H1 (cell line): Measurements from ENCODE around the gene SPON2. TPM values are rescaled to one million over a fixed set of nuclear protein-coding genes. Genes with fewer than 3 reads are reported as not detected.

Experiments used
- CTCF ChIA-PET: fragments of 300-600 bp; sonication (Branson Sonifier 250); formaldehyde crosslinking; loops from one replicate; lab custom pipeline; 2021; ENCODE audit not compliant: partially characterized antibody; lab: Charles Lee
- POLR2A ChIA-PET: fragments of 300-600 bp; sonication (Branson Sonifier 250); formaldehyde crosslinking; loops from one replicate; lab custom pipeline; 2021; ENCODE audit warnings: inconsistent platforms; ENCODE audit not compliant: partially characterized antibody; lab: Charles Lee
- DNase-seq, 2 experiments: peaks; one replicate each; pipeline versions ENCODE4 v3.0.0 to v3.0.0-alpha.2; 2010 to 2022; ENCODE audit warnings: low spot score in 2 of 2, low read depth in 1 of 2, mixed read lengths in 1 of 2
- FAIRE-seq: peaks from 2 replicates; lab custom pipeline; 2011; peaks lifted over from hg19 to GRCh38; lab: Jason Lieb, UNC
- H2AFZ ChIP-seq: 2 replicates; pipeline ENCODE4 v1.8.1; 2012; ENCODE audit warnings: low read length, inconsistent platforms
- H2AK5ac ChIP-seq: 2 replicates; pipeline ENCODE4 v1.6.1; 2013; ENCODE audit warnings: low read depth, low read length
- H2BK120ac ChIP-seq: replicated peaks from 2 replicates; pipeline ENCODE3; 2013; ENCODE audit warnings: low read depth, low read length, inconsistent platforms
- H2BK12ac ChIP-seq: 2 replicates; pipeline ENCODE4 v1.6.1; 2013; ENCODE audit warnings: low read depth, low read length
- H2BK15ac ChIP-seq: 2 replicates; pipeline ENCODE4 v1.6.1; 2013; ENCODE audit warnings: low read length
- H2BK20ac ChIP-seq: 2 replicates; pipeline ENCODE4 v1.6.1; 2013; ENCODE audit warnings: low read length
- H2BK5ac ChIP-seq: 2 replicates; pipeline ENCODE4 v1.6.1; 2013; ENCODE audit warnings: low read depth, low read length
- H3K14ac ChIP-seq: 2 replicates; pipeline ENCODE4 v1.6.1; 2013; ENCODE audit warnings: inconsistent platforms; ENCODE audit not compliant: insufficient read length
- H3K18ac ChIP-seq: 2 replicates; pipeline ENCODE4 v1.6.1; 2013; ENCODE audit warnings: low read length; ENCODE audit errors: extremely low read depth
- H3K23ac ChIP-seq: 2 replicates; pipeline ENCODE4 v1.6.1; 2013; ENCODE audit warnings: inconsistent platforms; ENCODE audit not compliant: insufficient read length
- H3K23me2 ChIP-seq: 2 replicates; pipeline ENCODE4 v1.6.1; 2013; ENCODE audit warnings: low read depth, low read length
- H3K27ac ChIP-seq: 2 replicates; pipeline ENCODE4 v1.6.1; 2011; ENCODE audit warnings: low read depth, low read length, inconsistent platforms
- H3K27me3 ChIP-seq, 4 experiments: replicated peaks in 1 of 4; 1 replicate in 1 of 4; 2 replicates in 3 of 4; pipeline versions ENCODE4 v1.6.1 to v1.8.1; 2011 to 2013; ENCODE audit warnings: low read length in 3 of 4, mild to moderate bottlenecking in 3 of 4, inconsistent platforms in 2 of 4, mixed read lengths in 2 of 4, moderate library complexity in 1 of 4; ENCODE audit not compliant: control insufficient read depth in 3 of 4, insufficient read depth in 3 of 4; ENCODE audit errors: extremely low read depth in 1 of 4
- H3K36me3 ChIP-seq, 4 experiments: 2 replicates each; pipeline versions ENCODE4 v1.6.1 to v1.8.1; 2011 to 2013; ENCODE audit warnings: mild to moderate bottlenecking in 4 of 4, low read length in 3 of 4, moderate library complexity in 2 of 4, control low read depth in 1 of 4, inconsistent platforms in 1 of 4; ENCODE audit not compliant: insufficient read depth in 4 of 4, control insufficient read depth in 2 of 4
- H3K4ac ChIP-seq: replicated peaks from 2 replicates; pipeline ENCODE3; 2013; ENCODE audit warnings: low read length, low read depth, mixed read lengths, inconsistent platforms; ENCODE audit not compliant: insufficient read length
- H3K4me1 ChIP-seq, 4 experiments: replicated peaks in 1 of 4; 1 replicate in 1 of 4; 2 replicates in 3 of 4; pipeline versions ENCODE4 v1.6.1 to v1.8.1; 2011 to 2013; ENCODE audit warnings: low read length in 3 of 4, inconsistent platforms in 2 of 4, mixed read lengths in 1 of 4; ENCODE audit not compliant: insufficient read depth in 4 of 4, control insufficient read depth in 3 of 4
- H3K4me2 ChIP-seq, 2 experiments: 2 replicates each; pipeline versions ENCODE4 v1.6.1 to v1.8.1; 2011 to 2013; ENCODE audit warnings: low read depth in 2 of 2, low read length in 2 of 2, control low read depth in 1 of 2, inconsistent platforms in 1 of 2, mild to moderate bottlenecking in 1 of 2; ENCODE audit not compliant: insufficient read depth in 1 of 2
- H3K4me3 ChIP-seq, 4 experiments: fragments of 200-600, 300-600 bp in 1 of 4; sonication (generic), shearing (Covaris generic), sonication (Bioruptor Twin) in 1 of 4; 2 replicates each; pipeline versions ENCODE4 v1.5.1 to v1.8.1; 2011 to 2016; ENCODE audit warnings: low read length in 4 of 4, low read depth in 3 of 4, control low read depth in 2 of 4, inconsistent platforms in 2 of 4, mild to moderate bottlenecking in 2 of 4, mixed read lengths in 1 of 4, moderate library complexity in 1 of 4; ENCODE audit not compliant: insufficient read depth in 2 of 4; ENCODE audit errors: extremely low read depth in 1 of 4
- H3K56ac ChIP-seq: replicated peaks from 2 replicates; pipeline ENCODE3; 2013; ENCODE audit warnings: low read depth, mild to moderate bottlenecking, mixed read lengths, low read length, inconsistent platforms; ENCODE audit not compliant: insufficient read length
- H3K79me1 ChIP-seq: 2 replicates; pipeline ENCODE4 v1.6.1; 2013; ENCODE audit warnings: low read depth, low read length, control low read depth
- H3K79me2 ChIP-seq, 2 experiments: 2 replicates each; pipeline versions ENCODE4 v1.6.1 to v1.8.1; 2012 to 2013; ENCODE audit warnings: low read length in 2 of 2, mild to moderate bottlenecking in 2 of 2, inconsistent platforms in 1 of 2; ENCODE audit not compliant: insufficient read depth in 2 of 2, control insufficient read depth in 1 of 2
- H3K9ac ChIP-seq, 4 experiments: replicated peaks in 1 of 4; 1 replicate in 1 of 4; 2 replicates in 3 of 4; pipeline versions ENCODE4 v1.6.1 to v1.8.1; 2011 to 2013; ENCODE audit warnings: low read depth in 3 of 4, low read length in 3 of 4, control low read depth in 2 of 4, mild to moderate bottlenecking in 2 of 4, moderate library complexity in 2 of 4, inconsistent platforms in 1 of 4; ENCODE audit errors: extremely low read depth in 1 of 4
- H3K9me3 ChIP-seq, 2 experiments: 2 replicates each; pipeline versions ENCODE4 v1.6.1 to v1.8.1; 2012 to 2013; ENCODE audit warnings: mild to moderate bottlenecking in 2 of 2, moderate library complexity in 2 of 2, control low read depth in 1 of 2, inconsistent platforms in 1 of 2, low read depth in 1 of 2, low read length in 1 of 2, mixed read lengths in 1 of 2; ENCODE audit not compliant: insufficient read depth in 2 of 2
- H4K20me1 ChIP-seq, 2 experiments: replicated peaks in 1 of 2; 2 replicates each; pipeline versions ENCODE3 to v1.8.1; 2011 to 2013; ENCODE audit warnings: inconsistent platforms in 2 of 2, low read length in 2 of 2, mild to moderate bottlenecking in 1 of 2; ENCODE audit not compliant: insufficient read depth in 2 of 2, control insufficient read depth in 1 of 2
- H4K5ac ChIP-seq: 2 replicates; pipeline ENCODE4 v1.6.1; 2013; ENCODE audit warnings: low read length, low read depth, mixed read lengths, inconsistent platforms; ENCODE audit not compliant: insufficient read length
- H4K8ac ChIP-seq: 2 replicates; pipeline ENCODE4 v1.8.0; 2013; ENCODE audit warnings: mild to moderate bottlenecking, moderate library complexity, low read length, inconsistent platforms; ENCODE audit not compliant: insufficient read depth; ENCODE audit errors: extremely low read depth
- H4K91ac ChIP-seq: replicated peaks from 2 replicates; pipeline ENCODE3; 2013; ENCODE audit warnings: low read length, mixed read lengths, inconsistent platforms; ENCODE audit not compliant: insufficient read length
- CBX8 ChIP-seq: fragments of 300-800, 300-1000 bp; sonication (generic); IDR thresholded peaks from 2 replicates; pipeline ENCODE4 v1.7.1; 2016; ENCODE audit warnings: low read depth, low read length, borderline replicate concordance
- CTBP2 ChIP-seq: IDR thresholded peaks from 2 replicates; pipeline ENCODE4 v1.7.0; 2011; ENCODE audit warnings: borderline replicate concordance, mild to moderate bottlenecking, moderate library complexity, mixed read lengths, low read length; ENCODE audit not compliant: insufficient read depth, insufficient read length
- CTCF ChIP-seq, 3 experiments: IDR thresholded peaks; 1 replicate in 2 of 3; 2 replicates in 1 of 3; pipeline versions ENCODE4 v1.5.1 to v1.6.1; 2011; ENCODE audit warnings: low read length in 3 of 3, mild to moderate bottlenecking in 3 of 3, inconsistent platforms in 2 of 3, low read depth in 1 of 3, moderate library complexity in 1 of 3; ENCODE audit not compliant: insufficient read depth in 1 of 3; ENCODE audit errors: control extremely low read depth in 1 of 3
- KDM1A ChIP-seq: fragments of 200-600, 300-600 bp; sonication (generic); IDR thresholded peaks from 2 replicates; pipeline ENCODE4 v1.7.1; 2016; ENCODE audit warnings: mild to moderate bottlenecking, low read length, borderline replicate concordance
- KDM4A ChIP-seq: IDR thresholded peaks from one replicate; pipeline ENCODE4 v1.7.1; 2012; ENCODE audit warnings: low read depth, mild to moderate bottlenecking, moderate library complexity, low read length, inconsistent platforms; ENCODE audit not compliant: severe bottlenecking
- RBBP5 ChIP-seq: IDR thresholded peaks from 2 replicates; pipeline ENCODE4 v1.7.1; 2012; ENCODE audit warnings: low read depth, mild to moderate bottlenecking, inconsistent platforms, low read length, moderate library complexity, borderline replicate concordance
- SP1 ChIP-seq: IDR thresholded peaks from 2 replicates; pipeline ENCODE4 v1.6.1; 2011; ENCODE audit warnings: low read depth, low read length
- TAF1 ChIP-seq: IDR thresholded peaks from 2 replicates; pipeline ENCODE4 v1.6.1; 2011; ENCODE audit warnings: mild to moderate bottlenecking, low read depth, low read length
- WGBS, 2 experiments: shearing (Covaris generic) in 1 of 2; methylation state at CpG; one replicate each; pipeline versions ENCODE4 v1.1.6 to v1.1.7; 2013 to 2015; ENCODE audit warnings: low lambda C conversion rate in 2 of 2, mixed read lengths in 2 of 2, inconsistent platforms in 1 of 2, low coverage in 1 of 2, missing lambda C conversion rate in 1 of 2; ENCODE audit not compliant: insufficient replicate concordance in 2 of 2, insufficient coverage in 1 of 2, insufficient read length in 1 of 2; ENCODE audit errors: extremely low coverage in 1 of 2, missing lambda C conversion rate in 1 of 2; 5-methylcytosine and 5-hydroxymethylcytosine counted together
- polyA plus RNA-seq, 7 experiments: library from polyadenylated mRNA; depleted of rRNA in 3 of 7; stranded (reverse) in 5 of 7; unstranded in 2 of 7; fragments of >200 nt in 5 of 7; fragments of 200-250 nt in 2 of 7; gene quantifications; 1 replicate in 5 of 7; 2 replicates in 1 of 7; 4 replicates in 1 of 7; pipeline versions ENCODE4 v1.2.1 to v1.2.3, GENCODE V29; 2011 to 2013; ENCODE audit warnings: missing spikeins in 2 of 7, mixed read lengths in 2 of 7
- total RNA-seq: library from RNA; stranded (reverse); fragmentation: NEBNext Ultra II Directional; extraction: Animal tissue kit (Norgen Biotek cat#: 25700); gene quantifications from 2 replicates; pipeline ENCODE4 v1.2.1, GENCODE V29; 2021
- TF ChIP-seq, protein P1 (sequence below): IDR thresholded peaks from 2 replicates; pipeline ENCODE4 v1.6.1; 2011; ENCODE audit warnings: low read length, improper control_type of control experiment

SPON2 gene
- total and polyA plus RNA-seq, 2 of the 8 experiments (the other 6 are each of a cell fraction or from before 2014, with no cell fraction given): 2.8 to 3.2 TPM

- H3K27me3 ChIP-seq: no peaks in the 10 kb centered on the region
- no peak overlapping the region for H4K91ac ChIP-seq
- DNase-seq: no peak
- no peak overlapping the region for H2BK15ac ChIP-seq
- no peak overlapping the region for H3K27ac ChIP-seq
- H2BK12ac ChIP-seq: no peak overlapping the region
- no peak overlapping the region for H2BK120ac ChIP-seq
- ChIA-PET CTCF (interaction anchor here (0.8 to 1.2 kb wide), 2 partner anchors 29 to 35 kb away, joined by 3 read pairs; no protein-coding TSS in a partner anchor), POLR2A (no interaction called here)
- no peak overlapping the region for H3K4ac ChIP-seq
- H3K9me3 ChIP-seq: no peaks in the 10 kb centered on the region
- H3K4me1 ChIP-seq: no peaks in the 10 kb centered on the region
- H2BK20ac ChIP-seq: no peak overlapping the region
- H4K20me1 ChIP-seq: peaks cover 5 to 6% of the 10 kb centered on the region in 2 experiments
- no peak overlapping the region for H3K56ac ChIP-seq
- peaks cover 2 to 30% (median 9%) of the 10 kb centered on the region in 4 experiments; a peak in 6 of 8 replicates for H3K36me3 ChIP-seq
- H3K9ac ChIP-seq: no peak overlapping the region
- H3K4me2 ChIP-seq: no peak overlapping the region
- no peak overlapping the region for H4K8ac ChIP-seq
- no peak overlapping the region for H2AFZ ChIP-seq
- H3K14ac ChIP-seq: no peak overlapping the region
- WGBS, 2 experiments: 88% methylated on average over 19 of the region's 22 CpGs; no CpG with 5 or more reads in 1 of the 2 experiments
- no peak overlapping the region for H3K18ac ChIP-seq
- no peaks in the 10 kb centered on the region for H3K23me2 ChIP-seq
- no peak overlapping the region for H2BK5ac ChIP-seq
- no peak overlapping the region for H2AK5ac ChIP-seq
- no peak overlapping the region for H4K5ac ChIP-seq
- no peak overlapping the region for H3K4me3 ChIP-seq
- no peaks in the 10 kb centered on the region for H3K79me2 ChIP-seq
- no peak overlapping the region for H3K23ac ChIP-seq
- peaks cover 2% of the 10 kb centered on the region; the same call in 1 of the 2 replicates for H3K79me1 ChIP-seq
- FAIRE-seq: no peak
- no peak for TF ChIP-seq CTCF (IDR thresholded peaks at IDR 0.05; ENCODE audit: control extremely low read depth in 1 of 3, insufficient read depth in 1 of 3, low read depth in 1 of 3, low read length in 3 of 3)
- TF ChIP-seq CBX8: no peak
- no peak for TF ChIP-seq TAF1
- TF ChIP-seq KDM4A: no peak
- no peak for TF ChIP-seq RBBP5
- no peak for TF ChIP-seq SP1
- no peak for TF ChIP-seq CTBP2
- TF ChIP-seq KDM1A: no peak
- TF ChIP-seq, protein P1, sequence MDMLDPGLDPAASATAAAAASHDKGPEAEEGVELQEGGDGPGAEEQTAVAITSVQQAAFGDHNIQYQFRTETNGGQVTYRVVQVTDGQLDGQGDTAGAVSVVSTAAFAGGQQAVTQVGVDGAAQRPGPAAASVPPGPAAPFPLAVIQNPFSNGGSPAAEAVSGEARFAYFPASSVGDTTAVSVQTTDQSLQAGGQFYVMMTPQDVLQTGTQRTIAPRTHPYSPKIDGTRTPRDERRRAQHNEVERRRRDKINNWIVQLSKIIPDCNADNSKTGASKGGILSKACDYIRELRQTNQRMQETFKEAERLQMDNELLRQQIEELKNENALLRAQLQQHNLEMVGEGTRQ: no peak
Measured at GRCh38 chr4:1210241-1210841, 38.0 kb upstream of the SPON2 start.
